Keratinocyte (primary cell): ENCODE measurements around the gene TNFRSF19. TPM values are rescaled to one million over a fixed set of nuclear protein-coding genes. Genes with fewer than 3 reads are reported as not detected.

ENCODE experiments used
- DNase-seq: peaks from one replicate; pipeline ENCODE4 v3.0.0-alpha.2; 2011; ENCODE audit warnings: low read depth, missing footprints, low spot score
- FAIRE-seq: peaks from 2 replicates; lab custom pipeline; 2011; peaks lifted over from hg19 to GRCh38; lab: Jason Lieb, UNC
- H2AFZ ChIP-seq: 2 replicates; pipeline ENCODE4 v1.6.0; 2012; ENCODE audit warnings: low read length, control low read depth, inconsistent platforms; ENCODE audit not compliant: control insufficient read depth
- H3K27ac ChIP-seq: 2 replicates; pipeline ENCODE4 v1.5.1; 2011; ENCODE audit warnings: low read length; ENCODE audit not compliant: control insufficient read depth, insufficient read depth
- H3K27me3 ChIP-seq: 3 replicates; pipeline ENCODE4 v1.6.0; 2011; ENCODE audit warnings: low read length; ENCODE audit not compliant: control insufficient read depth, insufficient read depth; ENCODE audit errors: extremely low read depth
- H3K36me3 ChIP-seq, 2 experiments: 2 replicates in 1 of 2; 3 replicates in 1 of 2; pipeline ENCODE4 v1.5.1; 2011; ENCODE audit warnings: low read length in 2 of 2, mild to moderate bottlenecking in 1 of 2; ENCODE audit not compliant: control insufficient read depth in 2 of 2, insufficient read depth in 2 of 2; ENCODE audit errors: extremely low read depth in 1 of 2
- H3K4me1 ChIP-seq: 3 replicates; pipeline ENCODE4 v1.5.1; 2011; ENCODE audit warnings: low read length; ENCODE audit not compliant: control insufficient read depth, insufficient read depth; ENCODE audit errors: extremely low read depth
- H3K4me2 ChIP-seq: 3 replicates; pipeline ENCODE4 v1.6.0; 2011; ENCODE audit warnings: low read depth, low read length; ENCODE audit not compliant: control insufficient read depth, insufficient read depth; ENCODE audit errors: extremely low read depth
- H3K4me3 ChIP-seq, 3 experiments: fragments of 200-600 bp in 1 of 3; sonication (generic) in 1 of 3; 2 replicates in 2 of 3; 3 replicates in 1 of 3; pipeline ENCODE4 v1.5.1; 2011 to 2016; ENCODE audit warnings: low read length in 3 of 3, mild to moderate bottlenecking in 3 of 3, control low read depth in 2 of 3, inconsistent platforms in 1 of 3, low read depth in 1 of 3, mixed read lengths in 1 of 3, mixed run types in 1 of 3, moderate library complexity in 1 of 3; ENCODE audit not compliant: control insufficient read depth in 2 of 3, insufficient read depth in 2 of 3; ENCODE audit errors: extremely low read depth in 1 of 3
- H3K79me2 ChIP-seq: 2 replicates; pipeline ENCODE4 v1.6.0; 2012; ENCODE audit warnings: low read length; ENCODE audit not compliant: control insufficient read depth, insufficient read depth
- H3K9ac ChIP-seq: 3 replicates; pipeline ENCODE4 v1.6.0; 2011; ENCODE audit warnings: low read length; ENCODE audit not compliant: control insufficient read depth, insufficient read depth; ENCODE audit errors: extremely low read depth
- H3K9me1 ChIP-seq: 3 replicates; pipeline ENCODE4 v1.6.0; 2011; ENCODE audit warnings: low read length; ENCODE audit not compliant: control insufficient read depth, insufficient read depth; ENCODE audit errors: extremely low read depth
- H3K9me3 ChIP-seq: 2 replicates; pipeline ENCODE4 v1.5.1; 2012; ENCODE audit warnings: low read depth, low read length; ENCODE audit not compliant: control insufficient read depth
- H4K20me1 ChIP-seq: 3 replicates; pipeline ENCODE4 v1.6.0; 2011; ENCODE audit warnings: low read length; ENCODE audit not compliant: control insufficient read depth, insufficient read depth; ENCODE audit errors: extremely low read depth
- CTCF ChIP-seq, 3 experiments: IDR thresholded peaks in 1 of 3; conservative IDR thresholded peaks in 1 of 3; optimal IDR thresholded peaks in 1 of 3; 2 replicates in 2 of 3; 3 replicates in 1 of 3; pipeline versions ENCODE3 to v1.5.1; 2011; ENCODE audit warnings: low read length in 3 of 3, mild to moderate bottlenecking in 3 of 3, moderate library complexity in 2 of 3, control low read depth in 1 of 3, inconsistent platforms in 1 of 3; ENCODE audit not compliant: insufficient read depth in 2 of 3; ENCODE audit errors: extremely low read depth in 1 of 3
- EZH2 ChIP-seq: IDR thresholded peaks from one replicate; pipeline ENCODE4 v1.6.1; 2012; ENCODE audit warnings: inconsistent platforms, mild to moderate bottlenecking, low read length, moderate library complexity
- dilution Hi-C: fragments of 300-500 bp; cut with MboI; formaldehyde crosslinking; loops from one replicate; pipeline ENCODE4 v1.7.0; 2020; ENCODE audit warnings: low sequenced_read_pairs; ENCODE audit not compliant: extremely low pct_ligation_motif_present
- polyA plus RNA-seq, 5 experiments: library from polyadenylated mRNA; depleted of rRNA in 3 of 5; stranded (reverse) in 3 of 5; stranded (forward) in 1 of 5; unstranded in 1 of 5; fragments of >200 nt; gene quantifications; 1 replicate in 1 of 5; 2 replicates in 3 of 5; 3 replicates in 1 of 5; pipeline versions ENCODE4 v1.2.1 to v1.2.3, GENCODE V29; 2011 to 2012; ENCODE audit warnings: missing spikeins in 2 of 5, low read depth in 1 of 5, low replicate concordance in 1 of 5

TNFRSF19 gene
- polyA plus RNA-seq, 1 donor (not counting 4 experiments of a cell fraction or from before 2014, with no cell fraction given): 1.8 TPM

GRCh38 chr13:23658929-23659541 lies 88.8 kb downstream of the TNFRSF19 start:
- peaks cover 7% of the 10 kb centered on the region for H3K4me1 ChIP-seq
- H2AFZ ChIP-seq: no peak overlapping the region
- no peak overlapping the region for H3K9ac ChIP-seq
- TF ChIP-seq CTCF (optimal IDR thresholded peaks at IDR 0.05 in 1 of 3, IDR thresholded peaks at IDR 0.05 in 1 of 3, conservative IDR thresholded peaks at IDR 0.05 in 1 of 3; ENCODE audit: extremely low read depth in 1 of 3, insufficient read depth in 2 of 3, low read length in 3 of 3): no peak
- no peak for TF ChIP-seq EZH2
- dilution Hi-C loops: no loop called here
- H4K20me1 ChIP-seq: no peaks in the 10 kb centered on the region
- no peaks in the 10 kb centered on the region for H3K27me3 ChIP-seq
- no peak overlapping the region for H3K27ac ChIP-seq
- no peak overlapping the region for H3K4me2 ChIP-seq
- DNase-seq: no peak
- H3K36me3 ChIP-seq: no peaks in the 10 kb centered on the region
- no peak overlapping the region for H3K4me3 ChIP-seq
- H3K9me1 ChIP-seq: no peaks in the 10 kb centered on the region
- no peaks in the 10 kb centered on the region for H3K79me2 ChIP-seq
- no peaks in the 10 kb centered on the region for H3K9me3 ChIP-seq
- no peak for FAIRE-seq

DNA sequence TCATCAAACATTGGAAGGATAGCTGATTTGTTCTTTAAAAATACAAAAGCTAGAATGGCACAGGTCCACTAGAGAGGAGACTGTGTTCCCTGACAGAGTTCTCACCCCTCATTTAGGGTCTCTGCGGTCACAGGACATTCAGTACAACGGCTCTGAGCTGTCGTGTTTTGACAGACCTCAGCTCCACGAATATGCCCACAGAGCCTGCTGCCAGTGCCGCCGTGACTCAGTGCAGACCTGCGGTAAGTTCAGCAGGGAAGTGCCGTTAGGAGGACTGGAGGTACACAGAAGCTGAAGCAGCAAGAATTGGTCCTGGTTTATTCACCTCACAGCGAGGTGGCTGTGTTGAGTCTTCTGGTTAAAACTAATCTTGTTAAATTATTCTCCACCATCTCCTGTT lies 90.0 kb downstream of the TNFRSF19 start:
- H3K4me3 ChIP-seq: no peak overlapping the region
- no peaks in the 10 kb centered on the region for H4K20me1 ChIP-seq
- no peaks in the 10 kb centered on the region for H3K36me3 ChIP-seq
- H3K9ac ChIP-seq: no peak overlapping the region
- no peaks in the 10 kb centered on the region for H3K79me2 ChIP-seq
- H3K9me3 ChIP-seq: no peaks in the 10 kb centered on the region
- dilution Hi-C loops: no loop called here
- TF ChIP-seq EZH2 (no peak), CTCF (optimal IDR thresholded peaks at IDR 0.05 in 1 of 3, IDR thresholded peaks at IDR 0.05 in 1 of 3, conservative IDR thresholded peaks at IDR 0.05 in 1 of 3; ENCODE audit: extremely low read depth in 1 of 3, insufficient read depth in 2 of 3, low read length in 3 of 3) (no peak)
- no peak overlapping the region for H2AFZ ChIP-seq
- H3K9me1 ChIP-seq: no peaks in the 10 kb centered on the region
- no peaks in the 10 kb centered on the region for H3K4me1 ChIP-seq
- no peak for DNase-seq
- no peak overlapping the region for H3K4me2 ChIP-seq
- no peaks in the 10 kb centered on the region for H3K27me3 ChIP-seq
- H3K27ac ChIP-seq: no peak overlapping the region
- FAIRE-seq: no peak
